Neuronal stem cell (in vitro differentiated cells): Measurements from ENCODE around the gene STAT5A.

Experiments used
- DNase-seq: peaks from one replicate; pipeline ENCODE4 v3.0.0-alpha.2; 2013; ENCODE audit warnings: low spot score
- H2AFZ ChIP-seq: one replicate; pipeline ENCODE4 v1.6.1; 2013; ENCODE audit warnings: mild to moderate bottlenecking, low read length, inconsistent platforms
- H2AK5ac ChIP-seq: 2 replicates; pipeline ENCODE4 v1.6.1; 2013; ENCODE audit warnings: low read depth, mild to moderate bottlenecking, inconsistent platforms, low read length, moderate library complexity, mixed read lengths
- H2BK120ac ChIP-seq: 2 replicates; pipeline ENCODE4 v1.6.1; 2013; ENCODE audit warnings: low read depth, mild to moderate bottlenecking, inconsistent platforms, low read length, moderate library complexity, mixed read lengths
- H2BK12ac ChIP-seq: one replicate; pipeline ENCODE4 v1.6.1; 2013; ENCODE audit warnings: low read length, inconsistent platforms
- H2BK15ac ChIP-seq: 2 replicates; pipeline ENCODE4 v1.6.1; 2013; ENCODE audit warnings: mild to moderate bottlenecking, low read length, inconsistent platforms, mixed read lengths
- H2BK5ac ChIP-seq: one replicate; pipeline ENCODE4 v1.6.1; 2013; ENCODE audit warnings: inconsistent platforms, mild to moderate bottlenecking, low read length, moderate library complexity
- H3K14ac ChIP-seq: one replicate; pipeline ENCODE4 v1.6.1; 2013; ENCODE audit warnings: low read length, inconsistent platforms
- H3K18ac ChIP-seq: 2 replicates; pipeline ENCODE4 v1.6.1; 2013; ENCODE audit warnings: low read length, inconsistent platforms
- H3K23ac ChIP-seq: 2 replicates; pipeline ENCODE4 v1.6.1; 2013; ENCODE audit warnings: low read depth, mild to moderate bottlenecking, mixed read lengths, low read length, inconsistent platforms; ENCODE audit not compliant: poor library complexity
- H3K27ac ChIP-seq: replicated peaks from 3 replicates; pipeline ENCODE4 v1.5.1; 2013; ENCODE audit warnings: low read length, inconsistent platforms
- H3K27me3 ChIP-seq, 3 experiments: 2 replicates each; pipeline ENCODE4 v1.6.1; 2013; ENCODE audit warnings: low read length in 3 of 3, mild to moderate bottlenecking in 2 of 3, inconsistent platforms in 1 of 3, low read depth in 1 of 3, mixed read lengths in 1 of 3, moderate library complexity in 1 of 3; ENCODE audit not compliant: control insufficient read depth in 3 of 3, insufficient read depth in 3 of 3
- H3K36me3 ChIP-seq, 2 donors: replicated peaks in 1 of 2; 2 replicates each; pipeline ENCODE4 v1.6.1; 2013; ENCODE audit warnings: low read length in 2 of 2; ENCODE audit not compliant: control insufficient read depth in 2 of 2, insufficient read depth in 2 of 2
- H3K4ac ChIP-seq: 2 replicates; pipeline ENCODE4 v1.6.1; 2013; ENCODE audit warnings: inconsistent platforms, mild to moderate bottlenecking, low read length, moderate library complexity
- H3K4me1 ChIP-seq, 2 donors: 1 replicate in 1 of 2; 2 replicates in 1 of 2; pipeline ENCODE4 v1.6.1; 2013; ENCODE audit warnings: low read length in 2 of 2, low read depth in 1 of 2; ENCODE audit not compliant: control insufficient read depth in 2 of 2, insufficient read depth in 1 of 2
- H3K4me2 ChIP-seq: one replicate; pipeline ENCODE4 v1.6.1; 2013; ENCODE audit warnings: mild to moderate bottlenecking, low read length, inconsistent platforms; ENCODE audit not compliant: insufficient read depth, poor library complexity, severe bottlenecking
- H3K4me3 ChIP-seq, 2 donors: 2 replicates each; pipeline ENCODE4 v1.5.1; 2013; ENCODE audit warnings: low read length in 2 of 2, mild to moderate bottlenecking in 2 of 2, inconsistent platforms in 1 of 2, moderate library complexity in 1 of 2
- H3K79me1 ChIP-seq: one replicate; pipeline ENCODE4 v1.6.1; 2013; ENCODE audit warnings: low read depth, mild to moderate bottlenecking, inconsistent platforms, low read length, moderate library complexity
- H3K9ac ChIP-seq: one replicate; pipeline ENCODE4 v1.6.1; 2013; ENCODE audit warnings: mild to moderate bottlenecking, low read depth, low read length, inconsistent platforms; ENCODE audit not compliant: poor library complexity
- H3K9me3 ChIP-seq, 2 donors: replicated peaks in 1 of 2; 2 replicates each; pipeline versions ENCODE3 to v1.6.1; 2013; ENCODE audit warnings: low read length in 2 of 2, mild to moderate bottlenecking in 2 of 2, inconsistent platforms in 1 of 2, low read depth in 1 of 2, mixed read lengths in 1 of 2, moderate library complexity in 1 of 2; ENCODE audit not compliant: control insufficient read depth in 2 of 2, insufficient read depth in 1 of 2
- H4K8ac ChIP-seq: one replicate; pipeline ENCODE4 v1.6.1; 2013; ENCODE audit warnings: low read depth, mild to moderate bottlenecking, inconsistent platforms, low read length, moderate library complexity
- H4K91ac ChIP-seq: one replicate; pipeline ENCODE4 v1.6.1; 2013; ENCODE audit warnings: low read length, low read depth, mild to moderate bottlenecking, inconsistent platforms; ENCODE audit not compliant: poor library complexity
- WGBS, 2 donors: extraction: QIAGEN DNeasy Blood & Tissue Kit; methylation state at CpG; one replicate each; pipeline ENCODE4 v1.1.7; 2013; ENCODE audit warnings: missing lambda C conversion rate in 2 of 2, mixed read lengths in 1 of 2; ENCODE audit not compliant: insufficient read length in 2 of 2, insufficient replicate concordance in 1 of 2; ENCODE audit errors: extremely low coverage in 2 of 2; 5-methylcytosine and 5-hydroxymethylcytosine counted together

Gene STAT5A

GRCh38 chr17:42341568-42341967, 53.3 kb downstream of the STAT5A start:
- no peak overlapping the region for H3K14ac ChIP-seq
- peaks cover 1% of the 10 kb centered on the region for H3K79me1 ChIP-seq
- H3K4me1 ChIP-seq: peaks cover 6 to 11% of the 10 kb centered on the region in 2 donors
- H3K9me3 ChIP-seq: no peaks in the 10 kb centered on the region
- H3K9ac ChIP-seq: no peak overlapping the region
- H2BK120ac ChIP-seq: no peak overlapping the region
- no peak overlapping the region for H3K4me3 ChIP-seq
- peaks cover 12 to 95% of the 10 kb centered on the region in 2 donors for H3K36me3 ChIP-seq
- no peak overlapping the region for H3K4ac ChIP-seq
- no peak overlapping the region for H3K23ac ChIP-seq
- H3K4me2 ChIP-seq: no peak overlapping the region
- H4K8ac ChIP-seq: no peak overlapping the region
- H3K18ac ChIP-seq: no peak overlapping the region
- H4K91ac ChIP-seq: no peak overlapping the region
- H3K27me3 ChIP-seq: no peaks in the 10 kb centered on the region
- DNase-seq: no peak
- H2BK5ac ChIP-seq: no peak overlapping the region
- no peak overlapping the region for H2BK12ac ChIP-seq
- no peak overlapping the region for H3K27ac ChIP-seq
- H2AFZ ChIP-seq: no peak overlapping the region
- no peak overlapping the region for H2AK5ac ChIP-seq
- no peak overlapping the region for H2BK15ac ChIP-seq
- WGBS, 2 donors: no CpG with 5 or more reads among the region's 4 CpGs

DNA sequence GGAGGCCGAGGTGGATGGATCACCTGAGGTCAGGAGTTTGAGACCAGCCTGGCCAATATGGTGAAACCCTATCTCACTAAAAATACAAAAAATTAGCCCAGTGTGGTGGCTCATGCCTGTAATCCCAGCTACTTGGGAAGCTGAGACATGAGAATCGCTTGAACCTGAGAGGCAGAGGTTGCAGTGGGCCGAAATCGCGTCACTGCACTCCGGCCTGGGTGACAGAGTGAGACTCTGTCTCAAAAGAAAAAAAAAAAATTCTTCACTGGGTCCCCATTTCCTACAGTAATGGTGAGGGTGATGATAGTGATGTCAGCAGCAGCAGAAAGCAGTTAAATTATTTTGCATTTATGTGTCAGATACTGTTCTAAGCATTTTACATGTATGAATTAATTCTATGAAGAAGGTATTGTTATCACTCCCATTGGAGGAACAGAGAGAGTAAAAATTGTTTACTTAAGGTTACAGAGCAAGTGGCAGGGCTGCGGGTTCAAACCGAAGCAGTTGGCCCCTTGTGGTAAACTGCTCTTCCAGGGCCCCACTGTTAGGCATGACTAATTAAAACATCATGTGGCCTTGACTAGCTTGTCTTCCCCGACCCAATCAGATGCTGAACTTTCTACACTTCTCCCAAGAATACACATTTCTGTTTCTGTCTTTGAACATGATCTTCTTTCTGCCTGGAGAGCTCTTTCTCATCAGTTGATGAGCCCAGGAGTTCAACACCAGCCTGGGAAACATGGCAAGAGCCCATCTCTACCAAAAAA, 54.1 kb downstream of the STAT5A start:
- H3K9ac ChIP-seq: no peak overlapping the region
- H2BK120ac ChIP-seq: no peak overlapping the region
- no peak overlapping the region for H4K8ac ChIP-seq
- no peak overlapping the region for H2AFZ ChIP-seq
- no peak overlapping the region for H3K4me2 ChIP-seq
- H3K36me3 ChIP-seq: peaks cover 9 to 94% of the 10 kb centered on the region in 2 donors
- no peak overlapping the region for H3K4me3 ChIP-seq
- no peak overlapping the region for H4K91ac ChIP-seq
- peaks cover 6 to 13% of the 10 kb centered on the region in 2 donors for H3K4me1 ChIP-seq
- no peak overlapping the region for H3K27ac ChIP-seq
- no peak overlapping the region for H3K4ac ChIP-seq
- H3K14ac ChIP-seq: no peak overlapping the region
- H3K18ac ChIP-seq: no peak overlapping the region
- no peaks in the 10 kb centered on the region for H3K9me3 ChIP-seq
- H3K27me3 ChIP-seq: no peaks in the 10 kb centered on the region
- no peak overlapping the region for H2BK5ac ChIP-seq
- no peak overlapping the region for H2BK15ac ChIP-seq
- WGBS, 2 donors: no CpG with 5 or more reads among the region's 9 CpGs
- H2AK5ac ChIP-seq: no peak overlapping the region
- no peak overlapping the region for H3K23ac ChIP-seq
- peaks cover 1% of the 10 kb centered on the region for H3K79me1 ChIP-seq
- H2BK12ac ChIP-seq: no peak overlapping the region
- DNase-seq: no peak

DNA sequence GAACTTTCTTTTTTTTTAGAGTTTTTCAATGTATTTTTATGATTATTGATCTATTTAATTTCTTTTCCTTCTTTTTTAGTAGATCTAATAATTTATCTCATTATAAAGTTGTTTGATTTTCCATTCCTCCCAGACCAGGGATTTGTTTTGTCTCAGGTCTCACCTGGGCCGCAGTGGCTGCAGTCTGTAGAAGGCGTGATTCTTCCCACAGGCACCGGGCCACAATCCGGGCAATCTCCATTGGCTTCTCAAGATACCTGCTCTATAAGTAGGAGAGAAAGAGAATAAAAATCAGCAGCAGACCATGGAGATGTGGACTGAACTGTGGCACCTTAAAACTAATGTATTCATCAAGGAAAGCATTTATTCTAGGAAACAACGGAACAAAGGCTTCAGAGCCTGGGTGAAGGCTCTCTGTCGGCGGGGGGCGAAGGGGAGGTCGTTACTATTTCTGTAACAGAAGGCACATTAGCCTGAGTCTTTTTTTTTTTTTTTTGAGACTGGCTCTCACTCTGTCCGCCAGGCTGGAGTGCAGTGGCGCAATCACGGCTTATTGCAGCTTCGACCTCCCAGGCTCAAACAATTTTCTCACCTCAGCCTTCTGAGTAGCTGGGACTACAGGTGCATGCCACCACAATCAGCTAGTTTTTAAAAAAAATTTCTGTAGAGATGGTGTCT, 57.2 kb downstream of the STAT5A start:
- Histone ChIP-seq H2BK120ac (no peak overlapping the region), H3K4me2 (no peak overlapping the region), H3K9me3 (no peaks in the 10 kb centered on the region), H2BK12ac (no peak overlapping the region), H3K4me3 (no peak overlapping the region), H3K79me1 (no peaks in the 10 kb centered on the region), H2BK5ac (no peak overlapping the region), H2AK5ac (no peak overlapping the region), H4K91ac (no peak overlapping the region), H3K27ac (peak overlapping the region; percentile 54), H3K36me3 (peaks cover 4 to 97% of the 10 kb centered on the region in 2 donors), H3K18ac (no peak overlapping the region), H3K9ac (no peak overlapping the region), H3K23ac (no peak overlapping the region), H4K8ac (no peak overlapping the region), H3K27me3 (no peaks in the 10 kb centered on the region), H3K4ac (no peak overlapping the region), H3K14ac (no peak overlapping the region), H2AFZ (no peak overlapping the region), H2BK15ac (no peak overlapping the region), H3K4me1 (peaks cover 8 to 13% of the 10 kb centered on the region in 2 donors)
- WGBS, 2 donors: no CpG with 5 or more reads among the region's 13 CpGs
- no peak for DNase-seq

DNA sequence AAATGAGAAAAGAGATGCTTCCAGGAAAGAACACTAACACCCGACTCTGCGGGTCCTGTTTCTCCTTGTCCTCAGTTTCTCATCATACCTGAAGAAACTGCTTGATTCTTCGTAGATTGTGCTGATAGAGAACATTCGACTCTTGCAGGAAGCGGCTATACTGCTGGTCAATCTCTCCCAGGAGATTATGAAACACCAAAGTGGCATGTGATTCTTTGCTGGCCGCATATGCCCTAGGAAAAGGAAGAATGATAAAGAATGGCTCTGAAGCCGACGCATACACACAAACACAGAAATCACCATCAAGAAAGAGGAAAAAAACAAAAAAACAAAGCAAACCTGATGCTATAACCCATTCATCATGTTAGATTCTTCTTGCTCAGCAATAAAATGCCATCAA, 58.2 kb downstream of the STAT5A start:
- Histone ChIP-seq H3K14ac (no peak overlapping the region), H2BK120ac (no peak overlapping the region), H3K27me3 (no peaks in the 10 kb centered on the region), H3K36me3 (peaks cover 1 to 94% of the 10 kb centered on the region in 2 donors), H2AK5ac (no peak overlapping the region), H3K4me3 (no peak overlapping the region), H4K91ac (no peak overlapping the region), H3K4me2 (no peak overlapping the region), H3K27ac (no peak overlapping the region), H2BK15ac (no peak overlapping the region), H2AFZ (no peak overlapping the region), H2BK12ac (no peak overlapping the region), H3K9ac (no peak overlapping the region), H3K9me3 (no peaks in the 10 kb centered on the region), H4K8ac (no peak overlapping the region), H2BK5ac (no peak overlapping the region), H3K4ac (no peak overlapping the region), H3K18ac (no peak overlapping the region), H3K4me1 (peaks cover 8 to 13% of the 10 kb centered on the region in 2 donors), H3K79me1 (no peaks in the 10 kb centered on the region), H3K23ac (no peak overlapping the region)
- WGBS, 2 donors: no CpG with 5 or more reads among the region's 8 CpGs
- DNase-seq: no peak
